UCSD-AML1 (cell line): Measurements from ENCODE around the gene SLC35F6.
"Not testable (repeated sequence)": the region's sequence is repeated elsewhere in the genome, so short reads cannot be mapped to it uniquely, and the experiment has no call there.

ENCODE experiments used
- DNase-seq: peaks from one replicate; lab custom pipeline; 2025; ENCODE audit not compliant: unreplicated experiment; lab: John Stamatoyannopoulos, UW

SLC35F6 gene

GRCh38 chr2:26814072-26814765 lies 50.1 kb downstream of the SLC35F6 start:
- DNase-seq = not testable (repeated sequence)

GRCh38 chr2:26816893-26817292 lies 52.8 kb downstream of the SLC35F6 start:
- DNase-seq = peak; percentile 24

GRCh38 chr2:26818255-26818654 lies 54.2 kb downstream of the SLC35F6 start:
- no peak for DNase-seq

DNA sequence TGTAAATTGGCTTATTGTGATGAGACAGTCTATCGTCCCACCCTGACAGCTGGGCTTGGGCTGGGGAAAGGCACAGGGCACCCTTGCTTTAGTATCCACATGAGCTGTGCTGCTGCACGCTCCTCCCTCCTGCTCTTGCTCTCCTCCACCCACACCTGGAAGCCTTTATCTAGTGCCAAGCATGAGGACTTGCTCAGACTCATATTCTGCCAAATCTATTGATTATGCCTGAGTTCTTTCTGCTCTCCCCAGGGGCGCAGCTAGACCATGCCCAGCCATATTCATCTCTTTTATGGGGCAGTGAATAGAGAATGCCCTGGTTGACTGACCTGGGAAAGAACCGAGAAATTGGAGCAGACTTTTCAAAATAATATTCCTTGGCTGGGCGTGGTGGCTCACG lies 54.9 kb downstream of the SLC35F6 start:
- no peak for DNase-seq

DNA sequence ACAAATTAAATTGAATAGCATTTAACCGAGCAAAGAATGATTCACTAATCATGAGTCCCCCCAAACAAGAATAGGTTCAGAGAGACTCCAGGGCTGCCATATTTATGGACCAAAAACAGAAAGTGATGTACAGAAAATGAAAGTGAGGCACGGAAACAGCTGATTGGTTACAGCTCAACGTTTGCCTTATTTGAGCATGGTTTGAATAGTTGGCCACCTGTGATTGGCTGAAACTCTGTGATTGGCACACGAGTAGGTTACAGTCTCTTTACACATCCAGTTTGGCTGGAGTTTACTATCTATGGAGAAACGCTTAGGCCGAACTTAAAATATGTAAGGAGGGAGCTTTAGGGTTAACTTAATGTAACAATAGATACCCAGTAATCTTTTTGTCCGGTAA lies 56.8 kb downstream of the SLC35F6 start:
- DNase-seq = no peak

DNA sequence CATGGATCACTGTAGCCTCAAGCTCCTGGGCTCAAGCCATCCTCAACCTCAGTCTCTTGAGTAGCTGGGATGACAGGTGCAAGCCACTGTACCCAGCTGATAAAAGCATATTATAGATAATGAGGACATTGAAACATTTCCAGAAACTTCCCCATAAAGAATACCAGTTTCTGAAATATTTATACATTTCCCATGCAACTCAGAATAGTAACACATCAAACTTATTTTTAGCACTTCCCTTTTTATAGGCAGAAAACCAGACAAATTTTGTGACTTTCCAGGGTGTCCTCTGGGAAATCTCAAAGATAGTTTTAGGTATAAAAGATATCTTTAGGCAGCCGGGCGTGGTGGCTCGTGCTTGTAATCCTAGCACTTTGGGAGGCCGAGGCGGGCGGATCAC lies 58.8 kb downstream of the SLC35F6 start:
- no peak for DNase-seq
